DOHH2 (cell line): ENCODE data around the gene MED25.

ENCODE experiments used
- EZH2phosphoT487 ChIP-seq: fragments of 200-600 bp; sonication (generic); IDR thresholded peaks from 2 replicates; pipeline ENCODE4 v1.6.1; 2017; ENCODE audit warnings: borderline replicate concordance, mild to moderate bottlenecking, antibody characterized with exemption, low read length, moderate library complexity, mixed read lengths
- TF ChIP-seq, protein P1 (sequence below): fragments of 200-600 bp; sonication (generic); IDR thresholded peaks from one replicate; pipeline ENCODE4 v1.5.1; 2014; ENCODE audit warnings: antibody characterized with exemption, mild to moderate bottlenecking, low read depth, low read length; ENCODE audit not compliant: poor library complexity, severe bottlenecking

- TF ChIP-seq, protein P1, sequence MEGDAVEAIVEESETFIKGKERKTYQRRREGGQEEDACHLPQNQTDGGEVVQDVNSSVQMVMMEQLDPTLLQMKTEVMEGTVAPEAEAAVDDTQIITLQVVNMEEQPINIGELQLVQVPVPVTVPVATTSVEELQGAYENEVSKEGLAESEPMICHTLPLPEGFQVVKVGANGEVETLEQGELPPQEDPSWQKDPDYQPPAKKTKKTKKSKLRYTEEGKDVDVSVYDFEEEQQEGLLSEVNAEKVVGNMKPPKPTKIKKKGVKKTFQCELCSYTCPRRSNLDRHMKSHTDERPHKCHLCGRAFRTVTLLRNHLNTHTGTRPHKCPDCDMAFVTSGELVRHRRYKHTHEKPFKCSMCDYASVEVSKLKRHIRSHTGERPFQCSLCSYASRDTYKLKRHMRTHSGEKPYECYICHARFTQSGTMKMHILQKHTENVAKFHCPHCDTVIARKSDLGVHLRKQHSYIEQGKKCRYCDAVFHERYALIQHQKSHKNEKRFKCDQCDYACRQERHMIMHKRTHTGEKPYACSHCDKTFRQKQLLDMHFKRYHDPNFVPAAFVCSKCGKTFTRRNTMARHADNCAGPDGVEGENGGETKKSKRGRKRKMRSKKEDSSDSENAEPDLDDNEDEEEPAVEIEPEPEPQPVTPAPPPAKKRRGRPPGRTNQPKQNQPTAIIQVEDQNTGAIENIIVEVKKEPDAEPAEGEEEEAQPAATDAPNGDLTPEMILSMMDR = no peak
- TF ChIP-seq EZH2phosphoT487 = no peak
Measured at GRCh38 chr19:49843265-49843664, 25.2 kb downstream of the MED25 start.
